Ureter (tissue), 1 donor: ENCODE results near the gene MBD2. TPM values are rescaled to one million over a fixed set of nuclear protein-coding genes. Genes with fewer than 3 reads are reported as not detected.
"Not testable (repeated sequence)": the region's sequence is repeated elsewhere in the genome, so short reads cannot be mapped to it uniquely, and the experiment has no call there.

Experiments used
- DNase-seq: peaks from one replicate; pipeline ENCODE4 v3.0.0-alpha.2; 2020; ENCODE audit warnings: low spot score
- total RNA-seq: library from RNA; stranded (reverse); gene quantifications from one replicate; pipeline ENCODE4 v1.2.4, GENCODE V29; 2023
- donor health status: DM: yes; HTN: yes; CAD: no.

Gene MBD2
- total RNA-seq, 1 donor from 2014 or later: 95.7 TPM

DNA sequence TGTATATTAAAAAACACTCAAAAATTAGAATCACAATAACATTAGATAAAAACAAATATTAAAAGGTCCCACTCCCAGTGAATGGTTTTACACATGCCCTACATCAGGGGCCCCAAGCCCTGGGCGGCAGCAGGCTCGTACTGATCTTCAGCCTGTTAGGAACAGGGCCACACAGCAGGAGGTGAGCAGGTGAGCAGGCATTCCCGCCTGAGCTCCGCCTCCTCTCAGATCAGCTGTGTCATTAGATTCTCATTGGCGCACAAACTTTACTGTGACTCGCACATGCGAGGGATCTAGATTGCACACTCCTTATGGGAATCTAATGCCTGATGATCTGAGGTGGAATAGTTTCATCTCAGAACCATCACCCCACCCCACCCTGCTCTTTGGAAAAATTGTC lies 74.2 kb downstream of the MBD2 start:
- DNase-seq: no peak

DNA sequence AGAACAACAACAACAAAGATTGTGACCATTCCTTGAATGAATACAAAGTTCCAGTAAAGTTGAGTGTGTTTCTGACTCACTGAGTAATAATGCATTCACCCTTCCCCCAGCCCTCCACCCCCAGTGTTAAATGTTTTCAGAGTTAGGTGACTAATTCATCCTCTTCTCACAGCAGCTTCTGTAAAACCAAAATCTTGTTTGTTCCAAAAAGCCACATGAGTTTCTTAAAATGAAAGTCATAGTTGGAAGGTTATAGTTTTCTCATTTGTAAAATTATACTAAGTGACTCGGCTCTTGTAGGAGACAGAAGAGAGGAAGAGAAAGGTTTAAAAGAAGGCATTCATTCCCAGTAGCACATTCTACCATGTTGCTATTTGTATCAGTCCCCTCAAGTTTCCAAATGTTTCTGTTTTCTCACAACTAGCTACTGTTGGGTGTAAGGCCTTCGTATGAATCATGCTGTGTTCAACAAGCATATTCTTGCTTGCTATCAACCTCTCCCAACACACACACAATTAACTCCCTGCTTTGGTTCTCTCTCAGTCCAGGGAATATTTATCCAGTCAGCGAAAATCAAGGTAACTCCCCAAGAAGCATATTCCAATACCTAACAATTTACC lies 75.3 kb downstream of the MBD2 start:
- no peak for DNase-seq

DNA sequence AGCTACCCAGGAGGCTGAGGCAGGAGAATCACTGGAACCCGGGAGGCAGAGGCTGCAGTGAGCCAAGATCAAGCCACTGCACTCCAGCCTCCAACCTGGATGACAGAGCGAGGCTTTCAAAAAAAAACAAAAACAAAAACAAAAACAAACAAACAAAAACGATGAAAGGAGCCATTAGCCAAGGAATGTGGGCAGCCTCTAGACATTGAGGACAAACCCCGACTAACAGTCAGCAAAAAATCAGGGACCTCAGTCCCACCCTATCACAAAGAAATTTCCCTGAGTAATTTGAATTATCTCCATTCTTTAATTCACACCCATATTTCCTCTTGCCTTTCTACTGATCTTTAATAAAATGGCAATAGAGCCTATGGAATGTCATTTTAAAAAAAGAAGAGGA lies 75.8 kb downstream of the MBD2 start:
- no peak for DNase-seq

DNA sequence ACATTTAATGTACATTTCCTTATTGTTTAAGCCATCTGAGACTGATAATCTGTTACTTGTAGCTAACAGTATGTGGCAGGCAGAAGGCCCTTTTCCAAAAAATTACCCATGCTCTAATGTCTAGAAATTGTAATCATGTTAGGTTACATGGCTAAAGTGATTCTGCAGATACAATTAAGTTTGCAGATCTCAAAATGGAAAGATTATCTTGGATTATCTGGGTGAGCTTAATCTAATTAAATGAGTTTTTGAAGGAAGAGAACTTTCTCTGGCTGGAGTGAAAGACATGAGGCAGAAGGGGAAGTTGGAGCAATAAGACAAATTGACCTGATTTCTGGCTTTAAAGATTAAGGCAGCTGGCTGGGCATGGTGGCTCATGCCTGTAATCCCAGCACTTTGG lies 76.3 kb downstream of the MBD2 start:
- DNase-seq: no peak

DNA sequence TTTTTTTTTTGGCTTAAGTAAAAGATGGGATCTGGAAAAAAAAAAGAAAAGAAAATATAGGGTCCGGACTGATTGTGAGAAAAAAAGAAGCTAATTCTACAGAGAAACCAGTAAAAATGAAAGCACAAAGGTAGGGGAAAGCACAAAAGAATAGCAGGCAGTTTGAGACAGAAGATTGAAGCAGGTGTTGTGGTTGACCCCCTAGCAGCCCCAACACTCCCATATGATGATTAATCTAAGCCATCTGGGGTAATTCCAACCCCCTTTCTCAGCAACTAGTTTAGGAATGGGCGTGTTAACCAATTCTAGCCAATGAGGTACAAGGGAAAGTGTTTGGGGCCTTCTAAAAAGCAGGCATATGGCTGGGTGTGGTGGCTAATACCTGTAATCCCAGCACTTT lies 77.0 kb downstream of the MBD2 start:
- DNase-seq: no peak

DNA sequence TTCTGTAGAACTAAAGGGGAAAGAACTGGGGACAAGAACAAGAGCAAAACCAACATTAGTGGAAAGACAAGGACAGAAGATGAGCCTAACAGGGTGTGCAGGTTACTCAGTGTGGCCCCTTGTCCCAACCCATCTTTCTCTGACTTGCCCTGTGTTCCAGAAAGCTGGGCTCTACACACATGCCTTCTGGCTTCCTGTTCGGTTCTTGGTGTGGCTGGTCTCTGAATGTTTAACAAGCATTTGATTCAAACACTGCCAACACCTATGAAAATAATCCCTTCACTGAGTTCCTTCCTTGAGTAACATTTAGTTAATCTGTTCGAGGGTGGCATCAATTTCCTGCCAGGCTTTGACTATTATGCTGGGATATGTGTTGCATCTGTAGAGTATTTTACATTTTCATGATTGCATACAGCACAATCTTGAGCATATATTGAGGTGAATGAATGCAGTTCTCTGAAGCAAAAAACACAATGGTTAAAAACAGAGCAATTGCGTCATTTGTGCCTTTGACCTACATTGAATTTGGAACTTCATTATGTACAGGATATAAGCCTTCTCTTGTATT lies 83.3 kb downstream of the MBD2 start:
- DNase-seq: no peak

DNA sequence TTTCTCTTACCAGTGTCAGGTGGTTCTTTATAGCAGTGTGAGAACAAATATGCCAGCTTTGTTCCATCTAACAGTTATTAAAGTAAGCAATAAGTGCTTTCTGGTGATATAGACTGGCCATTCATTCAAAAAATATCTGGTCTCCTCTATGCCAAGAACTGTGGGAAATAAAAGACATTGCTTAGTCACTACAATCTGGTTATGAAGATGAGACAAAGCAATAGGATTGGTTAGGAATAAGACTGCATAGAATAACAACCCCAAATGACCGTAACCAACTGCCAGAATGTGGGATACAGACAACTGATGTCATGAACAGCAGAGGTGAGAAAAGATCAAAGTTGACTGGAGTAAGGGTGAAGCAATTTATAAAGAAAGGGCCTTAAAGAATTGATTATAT lies 83.8 kb downstream of the MBD2 start:
- DNase-seq: no peak

DNA sequence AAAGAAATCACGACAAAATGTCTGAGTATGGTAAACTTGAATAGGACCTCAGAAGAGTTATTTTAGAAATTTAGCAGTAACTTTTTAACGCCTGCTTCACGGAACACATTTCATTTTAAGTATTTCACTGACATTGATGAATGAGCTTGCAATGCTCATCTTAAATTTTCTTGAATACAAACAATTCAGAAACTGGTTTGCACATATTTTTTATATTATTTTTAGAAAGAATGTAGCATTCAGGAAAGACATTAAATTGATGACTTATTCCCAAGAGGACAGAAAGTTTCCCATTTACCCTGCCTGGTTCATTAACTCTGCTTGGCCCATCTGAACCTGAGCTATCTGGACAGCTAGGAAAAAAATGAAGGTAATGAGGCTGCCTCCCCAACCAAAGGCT lies 89.3 kb downstream of the MBD2 start:
- no peak for DNase-seq

DNA sequence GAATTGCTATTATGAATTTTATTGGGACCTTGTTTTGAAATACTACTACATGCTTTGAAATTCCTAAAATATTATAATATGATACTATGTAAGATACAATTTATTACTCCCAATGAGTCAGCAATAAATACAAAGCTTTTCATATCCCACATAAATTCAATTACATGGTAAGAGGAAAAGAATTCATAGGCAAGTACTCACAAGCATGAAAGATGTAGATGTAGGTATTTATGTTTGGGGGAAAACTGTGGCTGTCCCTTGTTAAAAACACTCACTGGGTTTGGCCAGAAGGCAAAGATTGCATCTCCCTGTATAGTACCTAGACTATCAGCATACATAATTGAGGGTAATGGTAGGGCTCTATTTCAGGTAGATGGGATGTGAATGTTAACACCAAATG lies 90.4 kb downstream of the MBD2 start:
- DNase-seq: no peak

DNA sequence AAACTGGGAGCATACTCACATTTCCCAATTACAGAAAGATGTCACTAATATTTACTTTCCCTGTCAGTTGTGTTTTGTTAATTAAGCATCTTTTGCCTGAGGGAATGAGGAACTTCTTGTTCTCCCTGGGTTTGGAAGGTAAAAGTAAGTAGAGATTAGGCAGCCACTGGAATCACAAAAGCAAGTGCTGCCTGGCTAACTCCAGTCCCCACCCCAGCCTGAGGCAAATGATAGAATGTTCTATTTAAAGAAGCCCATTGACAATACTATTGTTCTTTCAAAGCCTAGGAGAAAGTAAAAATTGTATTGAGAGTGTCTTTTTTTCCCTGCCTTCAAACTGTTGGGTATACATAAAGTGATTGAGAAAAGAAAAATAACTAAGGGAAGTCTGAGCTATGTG lies 93.8 kb downstream of the MBD2 start:
- DNase-seq: no peak

DNA sequence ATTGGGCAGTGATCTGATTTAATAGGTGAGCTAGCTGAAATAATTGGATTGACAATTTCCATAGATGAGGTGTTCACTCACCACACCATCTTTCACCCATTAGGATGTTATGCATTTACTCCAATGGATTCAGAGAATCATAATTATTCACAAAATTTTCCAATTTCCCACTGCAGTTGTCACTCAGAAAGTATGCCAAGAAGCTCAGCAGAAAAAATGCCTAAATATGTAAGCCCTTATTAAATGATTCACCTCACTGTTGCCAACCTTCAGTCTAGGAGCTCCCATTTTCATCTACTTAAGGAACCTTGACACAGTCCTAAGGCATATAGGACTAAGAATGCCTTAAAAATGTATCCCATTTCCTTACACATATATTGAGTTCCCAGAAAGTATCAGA lies 94.3 kb downstream of the MBD2 start:
- no peak for DNase-seq

DNA sequence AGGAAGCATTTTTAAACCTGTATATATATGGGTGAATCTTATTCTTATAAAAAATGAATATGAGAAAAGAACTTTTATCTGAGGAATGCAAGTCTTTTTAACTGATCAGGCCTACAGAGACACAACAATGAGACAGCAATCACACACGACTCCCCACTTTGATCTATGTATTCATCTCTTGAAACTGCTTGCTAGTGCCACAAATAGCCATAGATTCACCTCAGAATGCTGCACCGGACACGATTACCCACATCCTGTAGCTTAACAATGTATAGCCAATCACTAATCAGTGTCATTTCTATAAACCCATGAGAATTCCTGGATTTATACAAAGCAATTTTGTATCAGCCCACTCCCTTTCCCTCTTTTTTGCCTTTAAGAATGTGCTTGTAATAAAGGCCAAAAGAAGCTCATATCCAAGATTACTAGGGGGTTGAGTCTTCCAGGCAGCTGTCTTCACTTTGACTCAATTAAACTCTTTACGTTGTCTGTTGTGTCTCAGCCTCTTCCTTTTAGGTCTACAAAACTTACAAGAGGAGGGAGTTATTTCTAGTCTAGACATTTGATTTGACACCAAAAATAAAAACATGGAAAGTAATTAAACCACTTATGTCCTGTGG lies 94.9 kb downstream of the MBD2 start:
- no peak for DNase-seq

DNA sequence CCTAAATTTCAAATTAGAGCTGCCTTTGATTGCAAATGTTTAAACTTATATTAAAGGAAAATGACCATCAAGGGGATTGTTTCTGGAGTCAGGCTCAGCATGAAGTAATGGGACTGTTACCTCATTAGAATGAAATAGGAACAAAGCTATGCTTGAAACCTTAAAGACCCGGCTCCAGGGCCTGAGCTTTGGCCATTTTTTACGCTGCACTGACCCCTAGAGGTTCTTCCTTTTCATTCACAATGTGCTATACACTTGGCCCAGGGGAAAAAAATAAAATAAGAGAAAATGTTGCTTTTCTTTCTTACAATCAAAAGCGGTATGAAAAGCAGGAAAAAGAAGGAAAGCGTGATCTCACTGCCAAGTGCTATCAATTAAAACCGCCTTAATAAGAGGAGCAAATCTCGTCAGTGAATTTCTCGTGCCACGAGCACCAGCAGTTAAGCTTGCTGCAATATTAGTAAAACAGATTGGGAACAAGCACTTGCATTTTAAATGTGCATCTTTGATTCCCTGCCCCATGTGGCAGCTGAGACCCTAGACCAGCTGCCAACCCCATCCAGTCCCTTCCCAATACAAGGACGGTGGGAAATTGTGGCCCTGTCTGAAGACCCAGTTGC lies 96.6 kb downstream of the MBD2 start:
- DNase-seq: no peak

DNA sequence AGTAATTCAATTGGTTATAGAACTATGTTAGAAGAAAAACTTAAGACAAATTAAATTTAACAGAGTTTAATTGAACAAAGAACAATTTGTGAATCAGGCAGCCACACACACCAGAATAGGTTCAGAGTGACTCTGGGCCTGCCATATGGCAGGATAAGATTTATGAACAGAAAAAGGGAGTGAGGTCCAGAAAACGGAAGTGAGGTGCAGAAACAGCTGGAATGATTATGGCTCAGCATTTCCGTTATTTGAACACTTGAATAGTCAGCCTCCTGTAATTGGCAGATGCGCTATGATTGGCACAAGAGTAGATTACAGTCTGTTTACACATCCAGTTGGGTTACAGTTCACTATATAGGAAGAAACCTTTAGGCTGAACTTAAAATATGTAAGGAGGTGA lies 99.0 kb downstream of the MBD2 start:
- DNase-seq: no peak

DNA sequence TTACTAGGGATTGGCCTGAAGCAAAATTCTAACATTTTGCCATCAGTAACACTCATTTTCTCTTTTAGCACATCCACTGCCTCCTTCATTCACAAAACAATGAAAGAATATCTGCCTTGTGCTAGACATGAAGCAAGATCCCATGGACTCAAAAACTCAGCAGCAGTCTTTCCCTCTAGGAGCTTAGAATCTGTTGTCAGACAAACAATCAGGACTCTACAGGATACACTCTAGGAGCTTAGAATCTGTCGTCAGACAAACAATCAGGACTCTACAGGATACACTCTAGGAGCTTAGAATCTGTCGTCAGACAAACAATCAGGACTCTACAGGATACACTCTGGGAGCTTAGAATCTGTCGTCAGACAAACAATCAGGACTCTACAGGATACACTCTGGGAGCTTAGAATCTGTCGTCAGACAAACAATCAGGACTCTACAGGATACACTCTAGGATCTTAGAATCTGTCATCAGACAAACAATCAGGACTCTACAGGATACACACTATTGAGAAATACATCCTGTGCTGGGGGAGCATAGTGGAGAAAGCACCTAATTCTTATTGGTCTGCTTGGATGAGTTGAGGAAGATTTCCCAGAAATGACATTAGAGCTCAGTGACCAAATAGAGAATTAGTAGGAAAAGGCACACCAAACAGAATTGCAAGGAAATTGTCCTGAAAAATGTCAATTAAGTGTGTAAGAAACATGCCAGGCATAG lies 100.6 kb downstream of the MBD2 start:
- DNase-seq: not testable (repeated sequence)

DNA sequence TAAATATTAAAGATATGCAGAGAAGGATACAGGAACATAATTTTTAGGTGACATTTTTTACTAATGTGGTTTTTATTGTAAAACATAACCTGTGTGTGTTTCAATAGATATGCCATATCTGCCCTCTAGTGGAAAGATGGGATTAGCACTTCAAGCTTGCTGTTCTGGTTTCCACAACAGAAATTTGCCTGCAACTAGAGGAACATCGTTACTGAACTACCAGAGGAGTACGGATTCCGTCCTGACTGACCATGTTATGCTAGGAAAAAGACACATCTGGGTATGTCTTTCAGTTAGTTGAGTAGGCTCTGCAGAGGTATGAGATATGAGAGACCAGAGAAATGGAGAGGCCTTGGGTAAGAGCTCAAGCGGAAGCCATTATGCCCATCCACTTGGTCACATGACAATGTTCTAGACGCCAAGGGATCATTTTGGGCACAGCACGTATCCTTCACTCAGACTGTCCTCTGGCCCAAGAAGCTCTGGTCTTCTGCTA lies 104.9 kb downstream of the MBD2 start:
- DNase-seq: peak; percentile 45

DNA sequence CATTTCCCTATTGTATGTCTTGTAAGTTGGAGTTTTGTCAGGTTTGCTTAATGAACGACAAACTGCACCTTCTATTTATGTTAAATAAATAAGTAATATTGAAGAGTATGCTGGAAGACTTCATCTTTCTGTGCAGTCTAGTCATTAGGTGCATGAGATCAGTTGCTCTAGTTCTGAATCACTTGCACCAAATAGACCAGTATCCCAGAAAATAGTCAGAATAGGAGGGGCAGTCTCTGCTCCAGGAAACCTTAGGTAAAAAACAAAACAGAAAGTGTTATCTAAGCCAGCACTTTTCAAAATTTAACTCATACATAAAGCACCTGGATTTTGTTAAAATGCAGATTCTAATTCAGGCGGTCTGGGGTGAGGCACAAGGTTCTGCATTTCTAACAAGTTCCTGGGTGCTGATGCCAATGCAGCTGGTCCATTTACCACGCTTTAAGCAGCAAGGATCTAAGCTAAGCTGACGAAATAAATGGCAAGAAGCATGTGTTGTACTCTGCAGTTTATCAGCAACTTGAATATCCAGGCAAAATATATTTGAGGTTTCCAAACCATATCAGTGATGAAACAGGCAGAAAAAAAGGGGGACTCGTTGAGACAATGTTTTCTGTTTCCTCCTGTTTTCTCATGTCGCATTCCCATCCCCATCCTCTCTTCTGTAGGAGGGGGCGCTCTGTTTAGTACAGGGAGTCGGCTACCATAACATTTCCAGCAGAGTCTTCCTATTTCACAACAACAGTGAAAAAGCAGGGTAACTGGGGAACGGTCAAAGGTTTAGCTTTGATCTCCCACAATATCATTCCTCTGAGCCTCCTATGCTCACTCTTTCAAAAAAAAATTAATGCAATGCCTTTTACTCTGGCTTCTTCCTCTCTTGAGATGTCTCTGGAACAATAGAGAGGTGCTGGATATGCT lies 106.4 kb downstream of the MBD2 start:
- no peak for DNase-seq

DNA sequence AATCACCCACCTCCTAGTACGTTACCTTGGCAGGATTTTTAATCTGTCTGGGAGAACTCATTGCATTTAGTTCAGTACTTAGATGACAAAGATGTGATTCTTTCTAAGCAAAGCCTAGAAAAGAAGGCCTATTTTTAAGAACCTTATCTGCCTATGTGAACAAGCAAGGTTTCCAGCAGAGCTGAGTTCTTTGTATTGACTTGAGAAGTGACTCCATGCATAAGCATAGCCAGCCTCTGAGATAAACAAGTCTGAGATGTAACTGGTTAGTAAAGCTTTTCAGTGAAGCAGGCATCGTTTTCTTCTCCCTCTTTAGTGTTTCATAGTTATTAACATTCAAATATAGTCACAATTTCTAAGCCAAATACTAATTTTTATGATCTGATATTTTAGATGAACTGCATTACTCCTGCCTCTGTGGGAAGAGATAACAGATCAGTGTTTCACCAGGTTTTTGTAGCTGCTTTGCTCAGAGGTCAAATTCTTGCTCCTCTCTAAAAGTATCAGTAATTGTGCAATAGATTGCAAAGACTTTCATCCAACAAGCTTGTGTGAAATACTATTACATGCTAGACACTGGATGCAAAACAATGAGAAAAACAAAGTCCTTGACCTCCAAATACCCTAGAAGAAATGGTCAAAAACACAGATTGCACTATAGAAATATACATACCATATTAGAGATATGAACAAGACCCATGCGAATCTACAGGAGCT lies 107.8 kb downstream of the MBD2 start:
- no peak for DNase-seq

DNA sequence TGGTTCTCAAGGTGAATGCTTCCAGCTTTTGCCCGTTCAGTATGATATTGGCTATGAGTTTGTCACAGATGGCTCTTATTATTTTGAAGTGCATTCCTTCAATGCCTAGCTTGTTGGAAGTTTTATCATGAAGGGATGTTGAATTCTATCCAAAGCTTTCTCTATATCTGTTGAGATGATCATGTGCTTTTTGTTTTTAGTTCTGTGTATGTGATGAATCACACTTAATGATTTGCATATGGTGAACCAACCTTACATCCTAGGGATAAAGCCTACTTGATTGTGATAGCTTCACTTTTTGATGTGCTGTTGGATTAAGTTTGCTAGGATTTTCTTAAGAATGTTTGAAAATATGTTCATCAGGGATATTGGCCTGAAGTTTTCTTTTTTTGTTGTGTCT lies 112.1 kb downstream of the MBD2 start:
- DNase-seq: no peak

DNA sequence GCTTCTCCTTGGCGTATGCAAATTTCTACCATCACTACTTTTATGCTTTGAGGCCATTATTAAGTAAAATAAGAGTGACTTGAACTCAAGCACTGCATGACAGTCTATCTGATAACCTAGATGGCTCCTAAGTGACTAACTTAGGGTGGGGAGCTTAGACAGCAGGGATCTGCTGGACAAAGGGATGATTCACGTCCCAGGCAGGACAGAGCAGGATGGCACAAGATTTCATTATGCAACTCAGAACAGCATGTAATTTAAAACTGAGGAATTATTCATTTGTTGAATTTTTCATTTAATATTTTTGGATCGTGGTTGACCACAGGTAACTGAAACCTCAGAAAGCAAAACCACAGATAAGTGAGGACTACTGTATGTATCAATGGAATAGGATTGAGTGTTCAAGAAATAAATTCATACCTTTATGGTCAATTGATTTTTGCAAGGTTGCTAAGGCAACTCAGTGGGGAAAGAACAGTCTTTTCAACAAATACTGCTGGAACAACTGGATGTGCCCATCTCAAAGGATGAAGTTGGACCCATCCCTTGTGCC lies 115.3 kb downstream of the MBD2 start:
- DNase-seq: no peak
